Activated naive CD4-positive, alpha-beta T cell treated with anti-CD3 and anti-CD28 coated beads, Interleukin-2, amount 10 ng/mL, durations not matched to agents 7 days and 5 days (primary cell): Measurements from ENCODE around the gene TP53AIP1.

Source experiments
- CTCF ChIA-PET: fragments of 350-600 bp; sonication (Branson Sonifier 250); formaldehyde crosslinking; loops from one replicate; lab custom pipeline; 2021; ENCODE audit warnings: antibody characterized with exemption; lab: Charles Lee
- DNase-seq: peaks from one replicate; pipeline ENCODE4 v3.0.0-alpha.2; 2020
- H3K27ac Mint-ChIP-seq: one replicate; pipeline ENCODE4 v1.8.0; 2021; ENCODE audit warnings: mild to moderate bottlenecking, moderate library complexity, mixed read lengths
- H3K27me3 Mint-ChIP-seq: one replicate; pipeline ENCODE4 v1.8.0; 2021; ENCODE audit warnings: mild to moderate bottlenecking, mixed read lengths
- H3K36me3 Mint-ChIP-seq: one replicate; pipeline ENCODE4 v1.8.0; 2021; ENCODE audit warnings: mixed read lengths
- H3K4me1 Mint-ChIP-seq: one replicate; pipeline ENCODE4 v1.8.0; 2021; ENCODE audit warnings: mixed read lengths
- H3K4me3 Mint-ChIP-seq: one replicate; pipeline ENCODE4 v1.8.0; 2021; ENCODE audit warnings: mild to moderate bottlenecking, moderate library complexity, mixed read lengths
- H3K9me3 Mint-ChIP-seq: one replicate; pipeline ENCODE4 v1.8.0; 2021; ENCODE audit warnings: mixed read lengths

TP53AIP1 gene

GRCh38 chr11:128904303-128904655 lies 38.4 kb downstream of the TP53AIP1 start:
- H3K27me3 Mint-ChIP-seq = peaks cover 81% of the 10 kb centered on the region
- no peak for DNase-seq
- H3K4me1 Mint-ChIP-seq = peaks cover 12% of the 10 kb centered on the region
- no peak overlapping the region for H3K27ac Mint-ChIP-seq
- CTCF ChIA-PET = interaction anchor here (1.1 to 6.6 kb wide), 4 partner anchors 11 to 52 kb away, joined by 3 to 57 read pairs (median 4); no protein-coding TSS in a partner anchor
- H3K4me3 Mint-ChIP-seq = no peak overlapping the region
- no peaks in the 10 kb centered on the region for H3K36me3 Mint-ChIP-seq
- no peaks in the 10 kb centered on the region for H3K9me3 Mint-ChIP-seq

GRCh38 chr11:128903248-128904061 lies 39.2 kb downstream of the TP53AIP1 start:
- Mint-ChIP-seq H3K27ac (no peak overlapping the region), H3K4me1 (peaks cover 12% of the 10 kb centered on the region), H3K27me3 (peaks cover 81% of the 10 kb centered on the region), H3K9me3 (no peaks in the 10 kb centered on the region), H3K4me3 (no peak overlapping the region), H3K36me3 (no peaks in the 10 kb centered on the region)
- DNase-seq = no peak
- CTCF ChIA-PET = interaction anchor here (1.1 to 6.6 kb wide), 4 partner anchors 10 to 53 kb away, joined by 3 to 57 read pairs (median 4); no protein-coding TSS in a partner anchor

- Mint-ChIP-seq H3K4me3 (no peak overlapping the region), H3K4me1 (peaks cover 12% of the 10 kb centered on the region), H3K9me3 (no peaks in the 10 kb centered on the region), H3K27ac (no peak overlapping the region), H3K27me3 (peaks cover 79% of the 10 kb centered on the region), H3K36me3 (no peaks in the 10 kb centered on the region)
- DNase-seq = no peak
- CTCF ChIA-PET = interaction anchor here (6.6 kb wide), 1 partner anchor 18 kb away, joined by 57 read pairs; no protein-coding TSS in a partner anchor
Measured at GRCh38 chr11:128902515-128903066, 40.1 kb downstream of the TP53AIP1 start.

- no peak for DNase-seq
- Mint-ChIP-seq H3K27ac (no peak overlapping the region), H3K4me3 (no peak overlapping the region), H3K27me3 (peaks cover 75% of the 10 kb centered on the region), H3K9me3 (no peaks in the 10 kb centered on the region), H3K4me1 (peaks cover 12% of the 10 kb centered on the region), H3K36me3 (no peaks in the 10 kb centered on the region)
- CTCF ChIA-PET = interaction anchor here (1.0 to 1.2 kb wide), 2 partner anchors 12 to 16 kb away, joined by 3 to 4 read pairs; no protein-coding TSS in a partner anchor
Measured at GRCh38 chr11:128901653-128902514, 40.8 kb downstream of the TP53AIP1 start.

GRCh38 chr11:128900468-128900867 lies 42.2 kb downstream of the TP53AIP1 start:
- no peaks in the 10 kb centered on the region for H3K36me3 Mint-ChIP-seq
- H3K4me3 Mint-ChIP-seq = no peak overlapping the region
- no peak for DNase-seq
- H3K9me3 Mint-ChIP-seq = no peaks in the 10 kb centered on the region
- H3K4me1 Mint-ChIP-seq = peaks cover 3% of the 10 kb centered on the region
- peaks cover 69% of the 10 kb centered on the region for H3K27me3 Mint-ChIP-seq
- H3K27ac Mint-ChIP-seq = no peak overlapping the region
- CTCF ChIA-PET = no interaction called here

GRCh38 chr11:128898580-128899344 lies 43.9 kb downstream of the TP53AIP1 start:
- CTCF ChIA-PET = no interaction called here
- DNase-seq = no peak

GRCh38 chr11:128897826-128898225 lies 44.8 kb downstream of the TP53AIP1 start:
- DNase-seq = no peak
- Mint-ChIP-seq H3K36me3 (no peaks in the 10 kb centered on the region), H3K4me3 (no peak overlapping the region), H3K27me3 (peaks cover 66% of the 10 kb centered on the region), H3K4me1 (peaks cover 7% of the 10 kb centered on the region), H3K9me3 (no peaks in the 10 kb centered on the region), H3K27ac (no peak overlapping the region)
- CTCF ChIA-PET = no interaction called here

More at GRCh38 chr11:128898580-128899344, 43.9 kb downstream of the TP53AIP1 start:
- H3K4me3 Mint-ChIP-seq = no peak overlapping the region
- H3K9me3 Mint-ChIP-seq = no peaks in the 10 kb centered on the region
- H3K4me1 Mint-ChIP-seq = peaks cover 6% of the 10 kb centered on the region
- peaks cover 66% of the 10 kb centered on the region for H3K27me3 Mint-ChIP-seq
- H3K36me3 Mint-ChIP-seq = no peaks in the 10 kb centered on the region
- H3K27ac Mint-ChIP-seq = no peak overlapping the region

- Mint-ChIP-seq H3K36me3 (no peaks in the 10 kb centered on the region), H3K4me3 (no peak overlapping the region), H3K9me3 (no peaks in the 10 kb centered on the region), H3K27ac (no peak overlapping the region), H3K27me3 (peaks cover 64% of the 10 kb centered on the region), H3K4me1 (peaks cover 11% of the 10 kb centered on the region)
- no peak for DNase-seq
- CTCF ChIA-PET = no interaction called here
Measured at GRCh38 chr11:128896356-128896755, 46.3 kb downstream of the TP53AIP1 start.

- no peak for DNase-seq
- Mint-ChIP-seq H3K4me3 (no peak overlapping the region), H3K4me1 (peaks cover 15% of the 10 kb centered on the region), H3K9me3 (no peaks in the 10 kb centered on the region), H3K36me3 (no peaks in the 10 kb centered on the region), H3K27ac (no peak overlapping the region), H3K27me3 (peaks cover 69% of the 10 kb centered on the region)
- CTCF ChIA-PET = no interaction called here
Measured at GRCh38 chr11:128895526-128895925, 47.1 kb downstream of the TP53AIP1 start.

GRCh38 chr11:128894685-128895084 lies 48.0 kb downstream of the TP53AIP1 start:
- DNase-seq = no peak
- Mint-ChIP-seq H3K9me3 (no peaks in the 10 kb centered on the region), H3K4me3 (no peak overlapping the region), H3K36me3 (no peaks in the 10 kb centered on the region), H3K27me3 (peaks cover 77% of the 10 kb centered on the region), H3K4me1 (peaks cover 15% of the 10 kb centered on the region), H3K27ac (no peak overlapping the region)
- CTCF ChIA-PET = interaction anchor here (1.0 to 1.4 kb wide), 2 partner anchors 10 to 62 kb away, joined by 4 read pairs; no protein-coding TSS in a partner anchor

GRCh38 chr11:128894286-128894681 lies 48.4 kb downstream of the TP53AIP1 start:
- Mint-ChIP-seq H3K4me1 (peaks cover 15% of the 10 kb centered on the region), H3K4me3 (no peak overlapping the region), H3K9me3 (no peaks in the 10 kb centered on the region), H3K27ac (no peak overlapping the region), H3K36me3 (no peaks in the 10 kb centered on the region), H3K27me3 (peaks cover 79% of the 10 kb centered on the region)
- CTCF ChIA-PET = interaction anchor here (1.0 to 1.4 kb wide), 2 partner anchors 9 to 62 kb away, joined by 4 read pairs; no protein-coding TSS in a partner anchor
- DNase-seq = no peak

GRCh38 chr11:128893578-128894285 lies 48.9 kb downstream of the TP53AIP1 start:
- Mint-ChIP-seq H3K27me3 (peaks cover 77% of the 10 kb centered on the region), H3K27ac (no peak overlapping the region)
- CTCF ChIA-PET = interaction anchor here (1.0 to 2.3 kb wide), 6 partner anchors 9 to 64 kb away, joined by 3 to 10 read pairs (median 4); no protein-coding TSS in a partner anchor

More at GRCh38 chr11:128893578-128894285, 48.9 kb downstream of the TP53AIP1 start:
- DNase-seq = no peak
- peaks cover 15% of the 10 kb centered on the region for H3K4me1 Mint-ChIP-seq
- no peak overlapping the region for H3K4me3 Mint-ChIP-seq
- no peaks in the 10 kb centered on the region for H3K36me3 Mint-ChIP-seq
- H3K9me3 Mint-ChIP-seq = no peaks in the 10 kb centered on the region
